Measurements from ENCODE around the gene BPIFA3.

The BPIFA3 gene

DNA sequence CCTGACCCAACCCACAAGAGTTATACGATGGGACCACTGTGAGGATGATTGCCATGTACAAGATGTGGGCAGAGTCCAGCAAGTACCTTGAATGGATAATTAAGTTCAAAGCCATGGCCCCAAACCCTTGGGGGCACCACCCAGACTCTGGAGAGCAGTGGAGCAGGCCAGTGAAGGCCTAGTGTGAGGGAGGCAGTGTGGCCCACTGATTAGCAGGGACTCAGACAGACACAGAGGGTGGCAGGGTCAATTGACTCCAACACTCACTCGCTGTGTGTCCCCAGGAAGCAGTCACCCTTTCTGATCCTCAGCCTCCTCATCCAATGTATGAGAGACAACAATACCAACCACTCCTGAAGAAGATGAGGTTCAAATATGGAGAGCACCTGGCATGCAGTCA lies 16.9 kb downstream of the BPIFA3 start:
- no peaks in the 10 kb centered on the region for H3K9me3 ChIP-seq (ENCODE audit: control insufficient read depth, low read length)

DNA sequence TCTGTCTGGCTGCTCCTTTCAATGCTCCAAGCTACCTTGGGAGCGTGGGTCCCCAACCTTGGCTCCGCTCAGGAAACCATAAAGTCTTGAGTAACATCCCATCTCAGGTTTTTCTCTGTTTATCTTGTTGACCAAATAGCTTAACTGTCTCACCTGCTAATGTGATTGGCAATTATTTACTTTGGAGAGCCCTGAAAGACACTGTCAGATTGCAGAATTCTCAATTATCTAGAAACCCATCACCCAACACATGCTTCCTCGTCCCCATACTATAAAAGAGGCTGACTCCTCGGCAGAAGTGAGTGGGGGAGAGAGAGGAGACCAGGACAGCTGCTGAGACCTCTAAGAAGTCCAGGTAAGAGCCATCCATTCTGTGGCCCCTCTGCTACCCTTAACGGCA lies 18.5 kb downstream of the BPIFA3 start, which contains the start of gene BPIFA1:
Gene BPIFA1, plus strand, starts transcription at position 301 of the 400 bp plus-strand sequence. CDS start 1,716 bp downstream, outside the sequence.
- 68% methylated on average over 4 of the region's 5 CpGs for WGBS
- no peak within 1 kb of the TSS for H4K8ac ChIP-seq (ENCODE audit: low read length)

More for the DNA sequence above, 16.9 kb downstream of the BPIFA3 start:
- H2AFZ ChIP-seq (ENCODE audit: low read depth, low read length) = no peak overlapping the region
- H3K27me3 ChIP-seq (ENCODE audit: control insufficient read depth in 1 of 2, insufficient read depth in 1 of 2, low read length in 2 of 2) = peaks cover 32 to 84% of the 10 kb centered on the region in 2 experiments
- no peak for DNase-seq
- H2BK120ac ChIP-seq (ENCODE audit: low read depth, low read length) = no peak overlapping the region
- no peak overlapping the region for H3K9ac ChIP-seq (ENCODE audit: low read length)
- H3K36me3 ChIP-seq (ENCODE audit: control insufficient read depth in 1 of 2, insufficient read depth in 2 of 2, low read depth in 1 of 2, low read length in 2 of 2) = no peaks in the 10 kb centered on the region
- H3K18ac ChIP-seq (ENCODE audit: low read depth in 1 of 2, low read length in 2 of 2) = no peak overlapping the region
- no peak overlapping the region for H3K4me3 ChIP-seq (ENCODE audit: insufficient read depth in 1 of 2, low read depth in 1 of 2, low read length in 2 of 2)
- no peaks in the 10 kb centered on the region for H3K79me1 ChIP-seq (replicated peaks; ENCODE audit: low read length, poor library complexity, severe bottlenecking)
- H3K4ac ChIP-seq (ENCODE audit: low read depth in 1 of 2, low read length in 2 of 2) = no peak overlapping the region
- H4K91ac ChIP-seq (ENCODE audit: low read length) = no peak overlapping the region
- WGBS = 79% methylated on average over 2 of the region's 2 CpGs
- H2AK5ac ChIP-seq (ENCODE audit: low read length, severe bottlenecking) = no peak overlapping the region
- H3K23ac ChIP-seq (ENCODE audit: low read length in 2 of 2) = no peak overlapping the region
- no peaks in the 10 kb centered on the region for H3K4me1 ChIP-seq (ENCODE audit: control insufficient read depth, insufficient read depth, low read depth, low read length)
- no peak overlapping the region for H3K14ac ChIP-seq (ENCODE audit: low read length in 2 of 2)
- no peak overlapping the region for H3K27ac ChIP-seq (ENCODE audit: low read length, poor library complexity, severe bottlenecking)
- no peak overlapping the region for H4K8ac ChIP-seq (ENCODE audit: low read length)
- no peak overlapping the region for H2BK15ac ChIP-seq (ENCODE audit: low read depth, poor library complexity, severe bottlenecking)
- H2BK12ac ChIP-seq (ENCODE audit: low read length in 2 of 2) = no peak overlapping the region
- H3K4me2 ChIP-seq (ENCODE audit: low read length, poor library complexity, severe bottlenecking) = no peak overlapping the region
- H2BK5ac ChIP-seq (ENCODE audit: low read depth, low read length, poor library complexity, severe bottlenecking) = no peak overlapping the region

DNA sequence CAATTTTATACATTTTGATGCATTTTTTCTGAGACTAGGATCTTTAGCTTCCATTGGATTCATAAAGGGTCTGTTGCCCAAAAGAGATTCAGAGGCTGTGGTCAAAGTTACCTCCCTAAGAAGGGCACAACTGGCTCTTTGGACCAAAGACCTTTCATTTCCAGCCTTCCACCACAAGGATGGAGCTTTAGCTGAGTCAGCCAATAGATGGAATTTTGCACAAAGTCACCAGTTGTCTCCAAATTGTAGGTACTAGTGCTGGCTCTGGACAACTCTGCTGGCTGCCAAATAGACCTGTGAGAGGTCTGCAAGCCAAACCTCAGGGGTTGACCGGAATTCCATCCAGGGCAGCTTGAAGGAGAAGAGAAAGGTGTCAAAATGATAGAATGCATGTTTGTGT lies 19.2 kb downstream of the BPIFA3 start:
- Histone ChIP-seq H2BK120ac (ENCODE audit: low read depth, low read length) (no peak overlapping the region), H3K27ac (ENCODE audit: low read length, poor library complexity, severe bottlenecking) (no peak overlapping the region), H3K18ac (ENCODE audit: low read depth in 1 of 2, low read length in 2 of 2) (no peak overlapping the region), H4K91ac (ENCODE audit: low read length) (no peak overlapping the region), H3K9me3 (ENCODE audit: control insufficient read depth, low read length) (no peaks in the 10 kb centered on the region), H4K8ac (ENCODE audit: low read length) (no peak overlapping the region), H3K36me3 (ENCODE audit: control insufficient read depth in 1 of 2, insufficient read depth in 2 of 2, low read depth in 1 of 2, low read length in 2 of 2) (no peaks in the 10 kb centered on the region), H2AFZ (ENCODE audit: low read depth, low read length) (no peak overlapping the region), H3K79me1 (replicated peaks; ENCODE audit: low read length, poor library complexity, severe bottlenecking) (no peaks in the 10 kb centered on the region), H2BK15ac (ENCODE audit: low read depth, poor library complexity, severe bottlenecking) (no peak overlapping the region), H3K14ac (ENCODE audit: low read length in 2 of 2) (no peak overlapping the region), H2BK12ac (ENCODE audit: low read length in 2 of 2) (no peak overlapping the region), H3K9ac (ENCODE audit: low read length) (no peak overlapping the region), H3K4ac (ENCODE audit: low read depth in 1 of 2, low read length in 2 of 2) (no peak overlapping the region), H2AK5ac (ENCODE audit: low read length, severe bottlenecking) (no peak overlapping the region), H2BK5ac (ENCODE audit: low read depth, low read length, poor library complexity, severe bottlenecking) (no peak overlapping the region), H3K4me1 (ENCODE audit: control insufficient read depth, insufficient read depth, low read depth, low read length) (no peaks in the 10 kb centered on the region), H3K27me3 (ENCODE audit: control insufficient read depth in 1 of 2, insufficient read depth in 1 of 2, low read length in 2 of 2) (peaks cover 24 to 87% of the 10 kb centered on the region in 2 experiments), H3K4me3 (ENCODE audit: insufficient read depth in 1 of 2, low read depth in 1 of 2, low read length in 2 of 2) (no peak overlapping the region), H3K23ac (ENCODE audit: low read length in 2 of 2) (no peak overlapping the region), H3K4me2 (ENCODE audit: low read length, poor library complexity, severe bottlenecking) (no peak overlapping the region)
- WGBS = 56% methylated on average over 1 of the region's 1 CpG
- no peak for DNase-seq

More for the DNA sequence above, 18.5 kb downstream of the BPIFA3 start, which contains the start of gene BPIFA1:
- H3K4me3 ChIP-seq (ENCODE audit: insufficient read depth in 1 of 2, low read depth in 1 of 2, low read length in 2 of 2) = no peak within 1 kb of the TSS
- H3K4me2 ChIP-seq (ENCODE audit: low read length, poor library complexity, severe bottlenecking) = no peak within 1 kb of the TSS
- H3K4ac ChIP-seq (ENCODE audit: low read depth in 1 of 2, low read length in 2 of 2) = no peak within 1 kb of the TSS
- no peaks in the 10 kb centered on the region for H3K9me3 ChIP-seq (ENCODE audit: control insufficient read depth, low read length)
- peaks cover 23 to 84% of the 10 kb centered on the region in 2 experiments for H3K27me3 ChIP-seq (ENCODE audit: control insufficient read depth in 1 of 2, insufficient read depth in 1 of 2, low read length in 2 of 2)
- no peaks in the 10 kb centered on the region for H3K4me1 ChIP-seq (ENCODE audit: control insufficient read depth, insufficient read depth, low read depth, low read length)
- no peak within 1 kb of the TSS for H2AK5ac ChIP-seq (ENCODE audit: low read length, severe bottlenecking)
- H2BK120ac ChIP-seq (ENCODE audit: low read depth, low read length) = no peak within 1 kb of the TSS
- no peak within 1 kb of the TSS for H3K27ac ChIP-seq (ENCODE audit: low read length, poor library complexity, severe bottlenecking)
- no peak within 1 kb of the TSS for H3K14ac ChIP-seq (ENCODE audit: low read length in 2 of 2)
- no peaks in the 10 kb centered on the region for H3K79me1 ChIP-seq (replicated peaks; ENCODE audit: low read length, poor library complexity, severe bottlenecking)
- no peak within 1 kb of the TSS for H4K91ac ChIP-seq (ENCODE audit: low read length)
- no peak within 1 kb of the TSS for H2BK12ac ChIP-seq (ENCODE audit: low read length in 2 of 2)
- no peak within 1 kb of the TSS for H2BK15ac ChIP-seq (ENCODE audit: low read depth, poor library complexity, severe bottlenecking)
- no peak for DNase-seq
- no peak within 1 kb of the TSS for H3K23ac ChIP-seq (ENCODE audit: low read length in 2 of 2)
- no peak within 1 kb of the TSS for H3K9ac ChIP-seq (ENCODE audit: low read length)
- no peak within 1 kb of the TSS for H2BK5ac ChIP-seq (ENCODE audit: low read depth, low read length, poor library complexity, severe bottlenecking)
- H3K36me3 ChIP-seq (ENCODE audit: control insufficient read depth in 1 of 2, insufficient read depth in 2 of 2, low read depth in 1 of 2, low read length in 2 of 2) = no peaks in the 10 kb centered on the region
- H2AFZ ChIP-seq (ENCODE audit: low read depth, low read length) = no peak within 1 kb of the TSS
- H3K18ac ChIP-seq (ENCODE audit: low read depth in 1 of 2, low read length in 2 of 2) = no peak within 1 kb of the TSS

DNA sequence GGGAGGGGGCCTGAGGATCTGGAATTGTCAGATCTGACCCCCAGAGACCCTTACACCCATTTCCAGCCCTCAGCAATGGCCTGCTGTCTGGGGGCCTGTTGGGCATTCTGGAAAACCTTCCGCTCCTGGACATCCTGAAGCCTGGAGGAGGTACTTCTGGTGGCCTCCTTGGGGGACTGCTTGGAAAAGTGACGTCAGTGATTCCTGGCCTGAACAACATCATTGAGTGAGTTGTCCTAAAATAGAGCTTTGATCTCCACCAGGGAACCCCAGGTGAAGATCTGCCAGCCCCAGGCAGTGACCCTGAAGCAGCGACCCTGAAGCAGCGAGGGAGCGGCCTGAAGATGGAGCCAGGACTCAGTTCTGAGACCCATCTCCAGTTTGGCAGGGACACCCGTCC lies 20.8 kb downstream of the BPIFA3 start:
- H3K4me2 ChIP-seq (ENCODE audit: low read length, poor library complexity, severe bottlenecking) = no peak overlapping the region
- H3K18ac ChIP-seq (ENCODE audit: low read depth in 1 of 2, low read length in 2 of 2) = no peak overlapping the region
- H3K4me1 ChIP-seq (ENCODE audit: control insufficient read depth, insufficient read depth, low read depth, low read length) = no peaks in the 10 kb centered on the region
- H2AFZ ChIP-seq (ENCODE audit: low read depth, low read length) = no peak overlapping the region
- no peak overlapping the region for H2BK15ac ChIP-seq (ENCODE audit: low read depth, poor library complexity, severe bottlenecking)
- no peak overlapping the region for H3K4me3 ChIP-seq (ENCODE audit: insufficient read depth in 1 of 2, low read depth in 1 of 2, low read length in 2 of 2)
- H4K91ac ChIP-seq (ENCODE audit: low read length) = no peak overlapping the region
- no peak overlapping the region for H4K8ac ChIP-seq (ENCODE audit: low read length)
- no peaks in the 10 kb centered on the region for H3K9me3 ChIP-seq (ENCODE audit: control insufficient read depth, low read length)
- no peak overlapping the region for H3K14ac ChIP-seq (ENCODE audit: low read length in 2 of 2)
- H3K9ac ChIP-seq (ENCODE audit: low read length) = no peak overlapping the region
- H3K27me3 ChIP-seq (ENCODE audit: control insufficient read depth in 1 of 2, insufficient read depth in 1 of 2, low read length in 2 of 2) = peaks cover 30 to 77% of the 10 kb centered on the region in 2 experiments
- H2AK5ac ChIP-seq (ENCODE audit: low read length, severe bottlenecking) = no peak overlapping the region
- WGBS = 74% methylated on average over 5 of the region's 6 CpGs
- H3K4ac ChIP-seq (ENCODE audit: low read depth in 1 of 2, low read length in 2 of 2) = no peak overlapping the region
- H2BK12ac ChIP-seq (ENCODE audit: low read length in 2 of 2) = no peak overlapping the region
- H2BK5ac ChIP-seq (ENCODE audit: low read depth, low read length, poor library complexity, severe bottlenecking) = no peak overlapping the region
- H3K36me3 ChIP-seq (ENCODE audit: control insufficient read depth in 1 of 2, insufficient read depth in 2 of 2, low read depth in 1 of 2, low read length in 2 of 2) = no peaks in the 10 kb centered on the region
- no peak for DNase-seq
- no peak overlapping the region for H3K27ac ChIP-seq (ENCODE audit: low read length, poor library complexity, severe bottlenecking)
- no peaks in the 10 kb centered on the region for H3K79me1 ChIP-seq (replicated peaks; ENCODE audit: low read length, poor library complexity, severe bottlenecking)
- no peak overlapping the region for H3K23ac ChIP-seq (ENCODE audit: low read length in 2 of 2)
- no peak overlapping the region for H2BK120ac ChIP-seq (ENCODE audit: low read depth, low read length)

All from mesenchymal stem cell (in vitro differentiated cells and primary cell).